ENCODE results near the gene ARID3A. TPM values are rescaled to one million over a fixed set of nuclear protein-coding genes. Genes with fewer than 3 reads are reported as not detected.

ARID3A gene
- total and polyA plus RNA-seq, 2 of the 4 experiments (the other 2 are of a cell fraction), result 16.0 to 23.1 TPM

- Histone ChIP-seq H4K91ac (ENCODE audit: insufficient read depth, low read depth, low read length) (no peak overlapping the region), H3K56ac (ENCODE audit: extremely low read depth, insufficient read depth, low read length) (no peak overlapping the region), H3K27me3 (ENCODE audit: control insufficient read depth, insufficient read depth, low read length) (peaks cover 19% of the 10 kb centered on the region), H3K36me3 (ENCODE audit: control insufficient read depth, insufficient read depth, low read length) (peaks cover 42% of the 10 kb centered on the region), H2BK120ac (ENCODE audit: low read depth, low read length) (no peak overlapping the region), H3K4ac (ENCODE audit: low read depth, low read length) (no peak overlapping the region), H3K14ac (replicated peaks; ENCODE audit: low read depth, low read length) (no peak overlapping the region), H3K23ac (ENCODE audit: low read depth, low read length) (no peak overlapping the region), H3K27ac (ENCODE audit: insufficient read depth, low read length) (no peak overlapping the region), H3K79me1 (ENCODE audit: low read depth in 1 of 2, low read length in 2 of 2) (no peaks in the 10 kb centered on the region; a peak in 1 of 4 replicates), H3K9ac (ENCODE audit: low read depth, low read length) (no peak overlapping the region), H2BK15ac (ENCODE audit: low read depth, low read length) (no peak overlapping the region), H2BK20ac (ENCODE audit: low read depth, low read length) (no peak overlapping the region), H3K9me1 (ENCODE audit: insufficient read depth, low read length) (no peaks in the 10 kb centered on the region), H3K4me1 (ENCODE audit: control insufficient read depth, insufficient read depth, low read length) (peaks cover 5% of the 10 kb centered on the region), H2BK5ac (ENCODE audit: low read depth, low read length, poor library complexity, severe bottlenecking) (no peak overlapping the region), H4K5ac (ENCODE audit: low read depth, low read length) (no peak overlapping the region), H3K4me2 (ENCODE audit: low read depth, low read length) (no peak overlapping the region), H2AK9ac (replicated peaks; ENCODE audit: low read depth, low read length, poor library complexity) (peak overlapping the region; percentile 55), H3K9me3 (ENCODE audit: control insufficient read depth, insufficient read depth, low read length) (no peaks in the 10 kb centered on the region), H3K4me3 (ENCODE audit: insufficient read depth, low read depth, low read length) (no peak overlapping the region), H4K8ac (ENCODE audit: low read depth in 2 of 2, low read length in 2 of 2) (no peak overlapping the region), H4K20me1 (ENCODE audit: insufficient read depth, low read length) (no peaks in the 10 kb centered on the region; the same call in 1 of the 2 replicates), H3K18ac (ENCODE audit: low read depth, low read length) (no peak overlapping the region), H2AK5ac (ENCODE audit: low read depth, low read length) (no peak overlapping the region), H2AFZ (replicated peaks; ENCODE audit: low read length, poor library complexity) (no peak overlapping the region)
- POLR2A ChIA-PET (ENCODE audit: unreplicated experiment), result no interaction called here
- in situ Hi-C loops (cut with MboI; ENCODE audit: low sequenced_read_pairs) (no loop called here), dilution Hi-C loops (cut with HindIII; ENCODE audit: low sequenced_read_pairs, unreplicated experiment) (no loop called here), intact Hi-C loops (cut with micrococcal nuclease) (no loop called here)
- CTCF ChIA-PET, result no interaction called here
- DNase-seq (no peak), ATAC-seq (ENCODE audit: low read depth) (no peak)
- 100% methylated on average over 1 of the region's 13 CpGs; no CpG with 5 or more reads in 1 of the 2 experiments for WGBS, 2 experiments (ENCODE audit: extremely low coverage in 2 of 2, insufficient read length in 1 of 2)
- no peak for TF ChIP-seq POLR2A (IDR thresholded peaks at IDR 0.05; ENCODE audit: low read depth, low read length)
- no peak for TF ChIP-seq NFE2L2 (IDR thresholded peaks at IDR 0.05; ENCODE audit: low read depth, low read length)
- no peak for TF ChIP-seq BHLHE40 (IDR thresholded peaks at IDR 0.05; ENCODE audit: low read depth, low read length)
- no peak for TF ChIP-seq RCOR1 (IDR thresholded peaks at IDR 0.05; ENCODE audit: insufficient replicate concordance, low read length)
- TF ChIP-seq FOS (IDR thresholded peaks at IDR 0.05; ENCODE audit: low read depth, low read length), result no peak
- TF ChIP-seq RAD21 (IDR thresholded peaks at IDR 0.05; ENCODE audit: low read length), result no peak
- no peak for TF ChIP-seq ELK1 (IDR thresholded peaks at IDR 0.05; ENCODE audit: borderline replicate concordance, low read depth, low read length)
- no peak for TF ChIP-seq CHD1 (IDR thresholded peaks at IDR 0.05; ENCODE audit: low read depth, low read length)
- TF ChIP-seq, protein P1, sequence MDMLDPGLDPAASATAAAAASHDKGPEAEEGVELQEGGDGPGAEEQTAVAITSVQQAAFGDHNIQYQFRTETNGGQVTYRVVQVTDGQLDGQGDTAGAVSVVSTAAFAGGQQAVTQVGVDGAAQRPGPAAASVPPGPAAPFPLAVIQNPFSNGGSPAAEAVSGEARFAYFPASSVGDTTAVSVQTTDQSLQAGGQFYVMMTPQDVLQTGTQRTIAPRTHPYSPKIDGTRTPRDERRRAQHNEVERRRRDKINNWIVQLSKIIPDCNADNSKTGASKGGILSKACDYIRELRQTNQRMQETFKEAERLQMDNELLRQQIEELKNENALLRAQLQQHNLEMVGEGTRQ (IDR thresholded peaks at IDR 0.05; ENCODE audit: low read depth, low read length), result no peak
- TF ChIP-seq, protein P2, sequence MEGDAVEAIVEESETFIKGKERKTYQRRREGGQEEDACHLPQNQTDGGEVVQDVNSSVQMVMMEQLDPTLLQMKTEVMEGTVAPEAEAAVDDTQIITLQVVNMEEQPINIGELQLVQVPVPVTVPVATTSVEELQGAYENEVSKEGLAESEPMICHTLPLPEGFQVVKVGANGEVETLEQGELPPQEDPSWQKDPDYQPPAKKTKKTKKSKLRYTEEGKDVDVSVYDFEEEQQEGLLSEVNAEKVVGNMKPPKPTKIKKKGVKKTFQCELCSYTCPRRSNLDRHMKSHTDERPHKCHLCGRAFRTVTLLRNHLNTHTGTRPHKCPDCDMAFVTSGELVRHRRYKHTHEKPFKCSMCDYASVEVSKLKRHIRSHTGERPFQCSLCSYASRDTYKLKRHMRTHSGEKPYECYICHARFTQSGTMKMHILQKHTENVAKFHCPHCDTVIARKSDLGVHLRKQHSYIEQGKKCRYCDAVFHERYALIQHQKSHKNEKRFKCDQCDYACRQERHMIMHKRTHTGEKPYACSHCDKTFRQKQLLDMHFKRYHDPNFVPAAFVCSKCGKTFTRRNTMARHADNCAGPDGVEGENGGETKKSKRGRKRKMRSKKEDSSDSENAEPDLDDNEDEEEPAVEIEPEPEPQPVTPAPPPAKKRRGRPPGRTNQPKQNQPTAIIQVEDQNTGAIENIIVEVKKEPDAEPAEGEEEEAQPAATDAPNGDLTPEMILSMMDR (conservative IDR thresholded peaks at IDR 0.05; ENCODE audit: low read depth, low read length), result no peak
- no peak for TF ChIP-seq MXI1 (IDR thresholded peaks at IDR 0.05; ENCODE audit: borderline replicate concordance, low read depth, low read length)
- no peak for TF ChIP-seq CEBPB (IDR thresholded peaks at IDR 0.05; ENCODE audit: low read depth, low read length)
- no peak for TF ChIP-seq MAZ (IDR thresholded peaks at IDR 0.05; ENCODE audit: borderline replicate concordance, low read depth, low read length)
- TF ChIP-seq MAFK (IDR thresholded peaks at IDR 0.05; ENCODE audit: low read depth, low read length), result no peak
- no peak for TF ChIP-seq RFX5 (IDR thresholded peaks at IDR 0.05; ENCODE audit: low read depth, low read length)
- TF ChIP-seq SMC3 (IDR thresholded peaks at IDR 0.05; ENCODE audit: low read depth, low read length), result no peak
- BruUV-seq (replicated peaks), result no TSS peak
Measured at GRCh38 chr19:992670-993055, 66.8 kb downstream of the ARID3A start.

All from IMR-90 (cell line).